Caco-2 (cell line): Measurements from ENCODE around the gene HSPG2. TPM values are rescaled to one million over a fixed set of nuclear protein-coding genes. Genes with fewer than 3 reads are reported as not detected.

Source experiments
- BruUV-seq: library from RNA; stranded (reverse); fragments of 400-500 nt; replicated peaks from 2 replicates; lab custom pipeline; 2021; lab: Mats Ljungman, UMichigan
- CTCF ChIA-PET: fragments of 300-600 bp; sonication (Branson Sonifier 250); formaldehyde crosslinking; loops from one replicate; lab custom pipeline; 2022; ENCODE audit warnings: antibody characterized with exemption; lab: Charles Lee
- POLR2A ChIA-PET: fragments of 300-600 bp; sonication (Branson Sonifier 250); formaldehyde crosslinking; loops from one replicate; lab custom pipeline; 2022; ENCODE audit warnings: antibody characterized with exemption; lab: Charles Lee
- DNase-seq, 2 experiments: peaks; one replicate each; pipeline versions ENCODE4 v3.0.0 to v3.0.0-alpha.2; 2020 to 2022
- H3K27me3 ChIP-seq: replicated peaks from 2 replicates; pipeline ENCODE4 v1.6.0; 2011; ENCODE audit warnings: low read length; ENCODE audit not compliant: control insufficient read depth, insufficient read depth
- H3K36me3 ChIP-seq: 2 replicates; pipeline ENCODE4 v1.5.1; 2011; ENCODE audit warnings: low read length; ENCODE audit not compliant: control insufficient read depth, insufficient read depth
- H3K4me1 ChIP-seq: fragments of 250-450 bp; sonication (Bioruptor Pico); 2 replicates; pipeline ENCODE4 v1.5.1; 2020; ENCODE audit warnings: mild to moderate bottlenecking
- H3K4me3 ChIP-seq: 2 replicates; pipeline ENCODE4 v1.5.1; 2011; ENCODE audit warnings: low read depth, mild to moderate bottlenecking, control low read depth, low read length
- H3K9me3 ChIP-seq: fragments of 250-450 bp; sonication (Bioruptor Pico); 2 replicates; pipeline ENCODE4 v1.5.1; 2020; ENCODE audit warnings: mild to moderate bottlenecking, moderate library complexity
- H3K27ac Mint-ChIP-seq: one replicate; pipeline ENCODE4 v1.8.0; 2022; ENCODE audit warnings: mixed read lengths; ENCODE audit not compliant: unreplicated experiment
- H3K27me3 Mint-ChIP-seq: one replicate; pipeline ENCODE4 v1.8.0; 2022; ENCODE audit warnings: mixed read lengths; ENCODE audit not compliant: insufficient read depth, unreplicated experiment
- H3K36me3 Mint-ChIP-seq: one replicate; pipeline ENCODE4 v1.8.0; 2022; ENCODE audit warnings: mild to moderate bottlenecking, mixed read lengths; ENCODE audit not compliant: insufficient read depth, unreplicated experiment
- H3K4me1 Mint-ChIP-seq: one replicate; pipeline ENCODE4 v1.8.0; 2022; ENCODE audit warnings: low read depth, mixed read lengths; ENCODE audit not compliant: unreplicated experiment
- H3K4me3 Mint-ChIP-seq: one replicate; pipeline ENCODE4 v1.8.0; 2022; ENCODE audit warnings: mild to moderate bottlenecking, moderate library complexity, mixed read lengths; ENCODE audit not compliant: unreplicated experiment
- H3K9me3 Mint-ChIP-seq: one replicate; pipeline ENCODE4 v1.8.0; 2022; ENCODE audit warnings: mixed read lengths; ENCODE audit not compliant: unreplicated experiment
- intact Hi-C: fragments of 100-400 bp; cut with micrococcal nuclease; formaldehyde crosslinking; loops from one replicate; pipeline ENCODE4 v1.10.0; 2022; ENCODE audit not compliant: unreplicated experiment
- total RNA-seq: library from RNA; stranded (reverse); gene quantifications from 2 replicates; pipeline ENCODE4 v1.2.3, GENCODE V29; 2022
- TF ChIP-seq, protein P1 (sequence below), 2 experiments: fragments of 200-600 bp in 1 of 2; IDR thresholded peaks; 1 replicate in 1 of 2; 2 replicates in 1 of 2; pipeline versions ENCODE4 v1.5.1 to v1.8.0; 2011 to 2022; ENCODE audit warnings: antibody characterized with exemption in 1 of 2, control low read depth in 1 of 2, inconsistent platforms in 1 of 2, low read depth in 1 of 2, low read length in 1 of 2, mild to moderate bottlenecking in 1 of 2, moderate library complexity in 1 of 2; ENCODE audit not compliant: insufficient read depth in 1 of 2, severe bottlenecking in 1 of 2, unreplicated experiment in 1 of 2

HSPG2 gene
- total RNA-seq, 1 experiment from 2014 or later = 237 TPM

DNA sequence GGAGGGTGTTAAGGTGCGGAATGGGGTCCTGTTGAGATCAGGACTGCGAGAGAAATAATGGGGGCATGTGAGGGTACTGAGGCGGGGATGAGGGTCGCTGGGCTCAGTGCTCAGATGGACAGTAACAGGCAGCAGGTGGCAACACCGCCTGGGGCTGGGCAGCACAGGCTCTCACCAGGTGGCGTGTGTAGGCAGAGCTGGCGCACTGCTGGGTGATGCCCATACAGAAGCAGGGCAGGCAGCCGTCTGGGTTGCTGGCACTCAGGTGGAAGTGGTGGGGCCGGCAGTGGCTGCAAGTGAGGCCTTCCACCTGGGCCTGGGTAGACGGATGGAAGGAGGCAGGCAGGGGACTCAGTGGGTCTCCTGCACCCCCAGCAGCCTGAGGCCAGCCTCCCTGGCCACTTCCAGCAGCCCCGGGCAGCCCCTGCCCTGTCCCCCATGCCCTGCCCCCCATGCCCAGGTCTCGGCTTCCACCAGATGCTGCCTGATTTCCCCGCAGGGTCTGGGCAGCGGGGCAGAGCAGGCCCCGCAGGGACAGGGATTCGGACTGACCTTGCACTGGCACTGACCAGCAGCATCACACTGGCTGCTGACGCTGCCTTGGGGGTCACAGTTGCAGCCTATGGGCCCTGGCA is 64.5 kb downstream of the HSPG2 start:
- Mint-ChIP-seq H3K27ac (no peak overlapping the region), H3K4me3 (no peak overlapping the region), H3K9me3 (no peaks in the 10 kb centered on the region), H3K27me3 (no peaks in the 10 kb centered on the region), H3K4me1 (peaks cover 6% of the 10 kb centered on the region), H3K36me3 (peaks cover 77% of the 10 kb centered on the region)
- TF ChIP-seq, protein P1, sequence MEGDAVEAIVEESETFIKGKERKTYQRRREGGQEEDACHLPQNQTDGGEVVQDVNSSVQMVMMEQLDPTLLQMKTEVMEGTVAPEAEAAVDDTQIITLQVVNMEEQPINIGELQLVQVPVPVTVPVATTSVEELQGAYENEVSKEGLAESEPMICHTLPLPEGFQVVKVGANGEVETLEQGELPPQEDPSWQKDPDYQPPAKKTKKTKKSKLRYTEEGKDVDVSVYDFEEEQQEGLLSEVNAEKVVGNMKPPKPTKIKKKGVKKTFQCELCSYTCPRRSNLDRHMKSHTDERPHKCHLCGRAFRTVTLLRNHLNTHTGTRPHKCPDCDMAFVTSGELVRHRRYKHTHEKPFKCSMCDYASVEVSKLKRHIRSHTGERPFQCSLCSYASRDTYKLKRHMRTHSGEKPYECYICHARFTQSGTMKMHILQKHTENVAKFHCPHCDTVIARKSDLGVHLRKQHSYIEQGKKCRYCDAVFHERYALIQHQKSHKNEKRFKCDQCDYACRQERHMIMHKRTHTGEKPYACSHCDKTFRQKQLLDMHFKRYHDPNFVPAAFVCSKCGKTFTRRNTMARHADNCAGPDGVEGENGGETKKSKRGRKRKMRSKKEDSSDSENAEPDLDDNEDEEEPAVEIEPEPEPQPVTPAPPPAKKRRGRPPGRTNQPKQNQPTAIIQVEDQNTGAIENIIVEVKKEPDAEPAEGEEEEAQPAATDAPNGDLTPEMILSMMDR (IDR thresholded peaks at IDR 0.05; ENCODE audit: insufficient read depth in 1 of 2, low read depth in 1 of 2, low read length in 1 of 2, severe bottlenecking in 1 of 2, unreplicated experiment in 1 of 2) = no peak
- no TSS peak for BruUV-seq
- Histone ChIP-seq H3K27me3 (no peaks in the 10 kb centered on the region), H3K36me3 (peaks cover 2% of the 10 kb centered on the region; the same call in 1 of the 2 replicates), H3K4me1 (no peaks in the 10 kb centered on the region), H3K4me3 (no peak overlapping the region), H3K9me3 (no peaks in the 10 kb centered on the region)
- intact Hi-C loops = no loop called here
- CTCF ChIA-PET = no interaction called here
- POLR2A ChIA-PET = no interaction called here
- no peak for DNase-seq

DNA sequence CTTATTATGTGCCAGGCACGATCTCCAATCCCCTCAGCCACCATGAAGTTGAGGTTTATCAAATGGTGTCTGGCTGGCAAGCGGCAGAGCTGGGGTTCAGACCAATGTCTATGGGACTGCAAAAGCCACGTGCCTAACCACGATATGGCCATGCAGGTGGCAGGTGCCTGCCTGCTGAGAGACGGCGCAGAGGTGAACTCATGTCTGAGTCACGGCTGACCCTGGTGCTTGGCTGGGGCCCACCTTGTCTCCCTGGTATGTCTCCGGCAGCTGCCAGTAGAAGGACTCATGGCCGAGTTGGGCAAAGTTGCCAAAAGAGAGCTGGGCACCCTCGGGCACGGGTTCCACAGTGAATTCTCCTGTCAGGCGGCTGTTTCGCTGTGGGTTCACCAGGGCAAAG is 65.2 kb downstream of the HSPG2 start:
- no peaks in the 10 kb centered on the region for H3K9me3 Mint-ChIP-seq
- Histone ChIP-seq H3K27me3 (no peaks in the 10 kb centered on the region), H3K4me1 (no peaks in the 10 kb centered on the region), H3K36me3 (peaks cover 2% of the 10 kb centered on the region), H3K9me3 (no peaks in the 10 kb centered on the region), H3K4me3 (no peak overlapping the region)
- ChIA-PET POLR2A (no interaction called here), CTCF (no interaction called here)
- TF ChIP-seq, protein P1 (IDR thresholded peaks at IDR 0.05; ENCODE audit: insufficient read depth in 1 of 2, low read depth in 1 of 2, low read length in 1 of 2, severe bottlenecking in 1 of 2, unreplicated experiment in 1 of 2) = no peak
- intact Hi-C loops = no loop called here
- DNase-seq = no peak
- H3K4me3 Mint-ChIP-seq = no peak overlapping the region
- no peak overlapping the region for H3K27ac Mint-ChIP-seq
- BruUV-seq = no TSS peak
- H3K27me3 Mint-ChIP-seq = no peaks in the 10 kb centered on the region
- H3K4me1 Mint-ChIP-seq = peaks cover 6% of the 10 kb centered on the region
- H3K36me3 Mint-ChIP-seq = peaks cover 76% of the 10 kb centered on the region

DNA sequence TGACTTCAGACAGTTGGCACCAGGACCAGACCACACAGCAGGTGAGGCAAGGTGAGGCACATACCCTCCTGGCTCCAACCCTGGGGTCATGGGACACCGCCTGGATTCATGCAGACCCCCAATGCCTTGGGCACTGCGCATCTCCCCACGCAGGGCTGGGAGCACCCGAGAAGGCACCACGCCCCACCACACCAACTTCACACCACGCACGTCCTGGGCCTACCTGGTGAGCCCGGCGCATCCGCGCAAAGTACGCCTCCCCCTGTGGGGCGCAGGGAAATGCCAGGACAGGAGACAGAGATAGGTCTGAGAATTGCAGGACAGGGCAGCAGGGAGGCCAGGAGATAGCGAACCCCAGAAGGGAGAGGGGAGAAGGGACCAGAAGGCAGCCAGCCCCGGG is 66.5 kb downstream of the HSPG2 start:
- ChIA-PET POLR2A (interaction anchor here (0.6 kb wide), 1 partner anchor 1074 kb away, joined by 4 read pairs; no protein-coding TSS in a partner anchor), CTCF (no interaction called here)
- H3K27ac Mint-ChIP-seq = no peak overlapping the region
- no peak for DNase-seq
- H3K4me1 Mint-ChIP-seq = peaks cover 6% of the 10 kb centered on the region
- intact Hi-C loops = no loop called here
- Histone ChIP-seq H3K4me3 (no peak overlapping the region), H3K9me3 (no peaks in the 10 kb centered on the region), H3K36me3 (peaks cover 4% of the 10 kb centered on the region), H3K4me1 (no peaks in the 10 kb centered on the region), H3K27me3 (no peaks in the 10 kb centered on the region)
- H3K36me3 Mint-ChIP-seq = peaks cover 68% of the 10 kb centered on the region
- TF ChIP-seq, protein P1 (IDR thresholded peaks at IDR 0.05; ENCODE audit: insufficient read depth in 1 of 2, low read depth in 1 of 2, low read length in 1 of 2, severe bottlenecking in 1 of 2, unreplicated experiment in 1 of 2) = no peak
- no peaks in the 10 kb centered on the region for H3K27me3 Mint-ChIP-seq
- H3K4me3 Mint-ChIP-seq = no peak overlapping the region
- no peaks in the 10 kb centered on the region for H3K9me3 Mint-ChIP-seq
- BruUV-seq = no TSS peak
